Measurements from ENCODE around the gene ELAC2. TPM values are rescaled to one million over a fixed set of nuclear protein-coding genes. Genes with fewer than 3 reads are reported as not detected.

Gene ELAC2, protein sequence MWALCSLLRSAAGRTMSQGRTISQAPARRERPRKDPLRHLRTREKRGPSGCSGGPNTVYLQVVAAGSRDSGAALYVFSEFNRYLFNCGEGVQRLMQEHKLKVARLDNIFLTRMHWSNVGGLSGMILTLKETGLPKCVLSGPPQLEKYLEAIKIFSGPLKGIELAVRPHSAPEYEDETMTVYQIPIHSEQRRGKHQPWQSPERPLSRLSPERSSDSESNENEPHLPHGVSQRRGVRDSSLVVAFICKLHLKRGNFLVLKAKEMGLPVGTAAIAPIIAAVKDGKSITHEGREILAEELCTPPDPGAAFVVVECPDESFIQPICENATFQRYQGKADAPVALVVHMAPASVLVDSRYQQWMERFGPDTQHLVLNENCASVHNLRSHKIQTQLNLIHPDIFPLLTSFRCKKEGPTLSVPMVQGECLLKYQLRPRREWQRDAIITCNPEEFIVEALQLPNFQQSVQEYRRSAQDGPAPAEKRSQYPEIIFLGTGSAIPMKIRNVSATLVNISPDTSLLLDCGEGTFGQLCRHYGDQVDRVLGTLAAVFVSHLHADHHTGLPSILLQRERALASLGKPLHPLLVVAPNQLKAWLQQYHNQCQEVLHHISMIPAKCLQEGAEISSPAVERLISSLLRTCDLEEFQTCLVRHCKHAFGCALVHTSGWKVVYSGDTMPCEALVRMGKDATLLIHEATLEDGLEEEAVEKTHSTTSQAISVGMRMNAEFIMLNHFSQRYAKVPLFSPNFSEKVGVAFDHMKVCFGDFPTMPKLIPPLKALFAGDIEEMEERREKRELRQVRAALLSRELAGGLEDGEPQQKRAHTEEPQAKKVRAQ
- 58.2 and 66.5 TPM in 2 replicates for total RNA-seq

DNA sequence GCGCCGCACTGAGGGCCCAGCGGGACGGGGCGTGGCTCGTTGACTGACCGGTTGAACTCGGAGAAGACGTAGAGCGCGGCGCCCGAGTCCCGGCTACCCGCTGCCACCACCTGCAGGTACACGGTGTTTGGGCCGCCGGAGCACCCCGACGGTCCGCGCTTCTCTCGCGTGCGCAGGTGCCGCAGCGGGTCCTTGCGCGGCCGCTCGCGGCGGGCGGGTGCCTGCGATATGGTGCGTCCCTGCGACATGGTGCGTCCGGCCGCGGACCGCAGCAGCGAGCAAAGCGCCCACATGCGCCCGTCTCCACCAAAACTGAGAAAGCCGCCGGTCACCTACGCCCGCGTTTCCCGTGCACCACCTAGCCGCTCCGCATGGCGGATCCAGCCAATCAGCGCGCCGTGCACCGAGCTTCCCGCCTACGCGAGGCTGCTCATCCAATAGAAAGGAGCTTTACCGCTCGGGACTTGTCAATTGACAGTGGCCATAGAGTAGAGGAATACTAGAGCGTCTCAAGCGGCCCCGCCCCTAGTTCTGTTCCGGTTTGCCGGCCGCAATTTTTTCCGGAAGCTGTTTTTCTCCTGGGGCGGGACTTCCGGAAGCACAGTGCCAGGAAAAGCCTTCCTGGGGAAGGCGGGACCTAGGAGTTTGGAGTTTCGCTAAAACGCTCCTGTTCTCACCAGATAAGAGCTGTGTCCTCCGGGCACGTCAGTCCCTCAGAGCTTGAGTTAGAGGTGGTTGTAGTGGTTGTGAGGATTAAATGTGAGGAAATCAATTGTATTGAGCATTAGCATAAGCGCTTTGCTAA, at the start of gene ELAC2:
TSS of gene ELAC2 (minus strand) at position 373 of the 805 bp plus-strand sequence. CDS start at position 293, 80 bp downstream.

Other genes with a start within 250 kb of the ELAC2 start
- gene ARHGAP44, start 228.5 kb downstream of the ELAC2 start, total RNA-seq = 1.2 TPM in 2 replicates

All from smooth muscle cell of trachea (primary cell).